ENCODE measurements around the gene LUC7L3. TPM values are rescaled to one million over a fixed set of nuclear protein-coding genes. Genes with fewer than 3 reads are reported as not detected.

LUC7L3 gene
- total RNA-seq, 1 donor from 2014 or later, result 105 TPM

- no peak for DNase-seq (ENCODE audit: extremely low spot score, unreplicated experiment)
- TF ChIP-seq, protein P1, sequence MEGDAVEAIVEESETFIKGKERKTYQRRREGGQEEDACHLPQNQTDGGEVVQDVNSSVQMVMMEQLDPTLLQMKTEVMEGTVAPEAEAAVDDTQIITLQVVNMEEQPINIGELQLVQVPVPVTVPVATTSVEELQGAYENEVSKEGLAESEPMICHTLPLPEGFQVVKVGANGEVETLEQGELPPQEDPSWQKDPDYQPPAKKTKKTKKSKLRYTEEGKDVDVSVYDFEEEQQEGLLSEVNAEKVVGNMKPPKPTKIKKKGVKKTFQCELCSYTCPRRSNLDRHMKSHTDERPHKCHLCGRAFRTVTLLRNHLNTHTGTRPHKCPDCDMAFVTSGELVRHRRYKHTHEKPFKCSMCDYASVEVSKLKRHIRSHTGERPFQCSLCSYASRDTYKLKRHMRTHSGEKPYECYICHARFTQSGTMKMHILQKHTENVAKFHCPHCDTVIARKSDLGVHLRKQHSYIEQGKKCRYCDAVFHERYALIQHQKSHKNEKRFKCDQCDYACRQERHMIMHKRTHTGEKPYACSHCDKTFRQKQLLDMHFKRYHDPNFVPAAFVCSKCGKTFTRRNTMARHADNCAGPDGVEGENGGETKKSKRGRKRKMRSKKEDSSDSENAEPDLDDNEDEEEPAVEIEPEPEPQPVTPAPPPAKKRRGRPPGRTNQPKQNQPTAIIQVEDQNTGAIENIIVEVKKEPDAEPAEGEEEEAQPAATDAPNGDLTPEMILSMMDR (IDR thresholded peaks at IDR 0.05), result no peak
- Mint-ChIP-seq H3K4me1 (ENCODE audit: unreplicated experiment) (peaks cover 20% of the 10 kb centered on the region), H3K36me3 (ENCODE audit: unreplicated experiment) (no peaks in the 10 kb centered on the region), H3K27ac (ENCODE audit: unreplicated experiment) (no peak overlapping the region), H3K27me3 (ENCODE audit: unreplicated experiment) (no peaks in the 10 kb centered on the region), H3K4me3 (ENCODE audit: unreplicated experiment) (no peak overlapping the region), H3K9me3 (ENCODE audit: unreplicated experiment) (no peaks in the 10 kb centered on the region)
Observed at GRCh38 chr17:50687200-50688066, 32.0 kb upstream of the LUC7L3 start.

- H3K9me3 Mint-ChIP-seq (ENCODE audit: unreplicated experiment), result no peaks in the 10 kb centered on the region
- peaks cover 28% of the 10 kb centered on the region for H3K4me1 Mint-ChIP-seq (ENCODE audit: unreplicated experiment)
- no peak for DNase-seq (ENCODE audit: extremely low spot score, unreplicated experiment)
- H3K4me3 Mint-ChIP-seq (ENCODE audit: unreplicated experiment), result no peak overlapping the region
- TF ChIP-seq, protein P1 (IDR thresholded peaks at IDR 0.05), result no peak
- no peak overlapping the region for H3K27ac Mint-ChIP-seq (ENCODE audit: unreplicated experiment)
- H3K27me3 Mint-ChIP-seq (ENCODE audit: unreplicated experiment), result no peaks in the 10 kb centered on the region
- H3K36me3 Mint-ChIP-seq (ENCODE audit: unreplicated experiment), result peaks cover 4% of the 10 kb centered on the region
Observed at GRCh38 chr17:50688245-50688644, 31.2 kb upstream of the LUC7L3 start.

- H3K4me1 Mint-ChIP-seq (ENCODE audit: unreplicated experiment), result peaks cover 35% of the 10 kb centered on the region
- H3K27ac Mint-ChIP-seq (ENCODE audit: unreplicated experiment), result no peak overlapping the region
- peaks cover 4% of the 10 kb centered on the region for H3K36me3 Mint-ChIP-seq (ENCODE audit: unreplicated experiment)
- H3K9me3 Mint-ChIP-seq (ENCODE audit: unreplicated experiment), result no peaks in the 10 kb centered on the region
- H3K4me3 Mint-ChIP-seq (ENCODE audit: unreplicated experiment), result no peak overlapping the region
- DNase-seq (ENCODE audit: extremely low spot score, unreplicated experiment), result no peak
- TF ChIP-seq, protein P1 (IDR thresholded peaks at IDR 0.05), result no peak
- H3K27me3 Mint-ChIP-seq (ENCODE audit: unreplicated experiment), result no peaks in the 10 kb centered on the region
Observed at GRCh38 chr17:50689251-50689650, 30.2 kb upstream of the LUC7L3 start.

DNA sequence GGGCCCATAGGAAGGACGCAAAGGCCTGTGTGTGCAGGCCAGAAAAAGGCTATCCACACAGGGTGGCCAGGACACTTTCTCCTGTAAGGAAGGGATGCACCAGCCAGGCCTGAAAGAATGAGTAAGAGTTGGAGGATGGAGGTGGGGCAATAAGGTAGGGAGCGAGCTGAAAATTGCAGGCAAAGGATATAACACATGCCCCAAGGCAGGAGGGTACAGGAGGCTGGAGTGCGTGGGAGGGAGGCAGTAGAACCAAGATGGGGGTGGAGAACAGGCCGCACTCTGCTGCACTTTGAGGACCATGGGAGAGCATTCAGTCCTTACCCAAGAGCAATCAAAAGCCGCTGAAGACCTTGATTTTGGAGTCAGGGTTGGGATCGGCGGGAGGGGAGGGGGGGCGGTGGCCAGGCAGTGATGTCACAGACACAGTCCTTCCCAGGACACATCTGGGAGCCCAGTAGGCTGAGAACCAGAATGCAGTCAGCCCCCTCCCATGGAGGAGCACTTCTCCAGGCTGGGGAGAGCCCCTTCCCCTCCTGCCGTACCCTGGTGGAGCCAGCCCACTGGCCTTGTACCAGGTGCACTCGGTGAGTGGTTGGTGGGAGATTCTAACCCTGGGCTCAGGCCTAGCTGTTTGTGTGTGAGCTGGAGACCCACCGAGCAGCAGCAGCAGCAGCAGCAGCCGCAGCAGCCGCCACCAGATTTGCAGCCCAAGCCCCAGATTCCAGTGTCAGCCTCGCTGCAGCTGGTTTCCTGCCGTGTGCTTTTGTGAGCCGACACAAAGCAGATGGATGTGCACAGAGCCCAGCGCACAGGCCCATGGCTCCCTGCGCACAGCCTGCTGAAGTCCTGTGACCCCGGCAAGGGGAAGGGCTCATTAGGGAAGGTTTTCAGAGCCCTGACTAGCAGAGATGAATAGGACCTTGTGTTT lies 29.2 kb upstream of the LUC7L3 start:
- H3K27ac Mint-ChIP-seq (ENCODE audit: unreplicated experiment), result no peak overlapping the region
- no peak for DNase-seq (ENCODE audit: extremely low spot score, unreplicated experiment)
- peaks cover 38% of the 10 kb centered on the region for H3K4me1 Mint-ChIP-seq (ENCODE audit: unreplicated experiment)
- peaks cover 7% of the 10 kb centered on the region for H3K36me3 Mint-ChIP-seq (ENCODE audit: unreplicated experiment)
- no peaks in the 10 kb centered on the region for H3K27me3 Mint-ChIP-seq (ENCODE audit: unreplicated experiment)
- H3K9me3 Mint-ChIP-seq (ENCODE audit: unreplicated experiment), result no peaks in the 10 kb centered on the region
- TF ChIP-seq, protein P1 (IDR thresholded peaks at IDR 0.05), result no peak
- H3K4me3 Mint-ChIP-seq (ENCODE audit: unreplicated experiment), result no peak overlapping the region

Data from osteocyte (in vitro differentiated cells).